ENCODE results near the gene RALGDS. TPM values are rescaled to one million over a fixed set of nuclear protein-coding genes. Genes with fewer than 3 reads are reported as not detected.

RALGDS gene
- total RNA-seq, 5 donors from 2014 or later (not counting 1 experiment from before 2014, with no cell fraction given), result 81.0 to 161 (median 137) TPM

GRCh38 chr9:133118568-133118967, 2.5 kb downstream of the RALGDS start:
- POLR2A ChIA-PET, result no interaction called here

GRCh38 chr9:133118179-133118520, 2.9 kb downstream of the RALGDS start:
- Mint-ChIP-seq H3K4me3 (peak overlapping the region in 1 of 3 donors; percentile 7), H3K27me3 (no peaks in the 10 kb centered on the region), H3K4me1 (peaks cover 44 to 87% (median 69%) of the 10 kb centered on the region in 3 donors), H3K27ac (peak overlapping the region; percentile 36 to 55), H3K36me3 (no peaks in the 10 kb centered on the region), H3K9me3 (no peaks in the 10 kb centered on the region)
- peaks cover 12 to 94% of the 10 kb centered on the region in 2 experiments for H3K4me1 ChIP-seq (ENCODE audit: control insufficient read depth in 1 of 2, extremely low read depth in 1 of 2, insufficient read depth in 2 of 2, low read length in 2 of 2)
- H3K4me3 ChIP-seq (ENCODE audit: control insufficient read depth in 1 of 2, extremely low read depth in 1 of 2, low read length in 1 of 2), result no peak overlapping the region
- H3K27me3 ChIP-seq (replicated peaks in 1 of 2; ENCODE audit: control insufficient read depth in 2 of 2, extremely low read depth in 1 of 2, insufficient read depth in 2 of 2, low read length in 1 of 2), result no peaks in the 10 kb centered on the region
- CTCF ChIA-PET, result interaction anchor here in 1 of 2 donors (1.9 kb wide), 1 partner anchor 26 kb away, joined by 10 read pairs; no protein-coding TSS in a partner anchor
- peaks cover 0 to 7% of the 10 kb centered on the region in 2 donors for H3K36me3 ChIP-seq (ENCODE audit: control insufficient read depth in 2 of 2, extremely low read depth in 1 of 2, insufficient read depth in 1 of 2, low read length in 1 of 2)
- H3K27ac ChIP-seq (ENCODE audit: low read length), result no peak overlapping the region
- POLR2A ChIA-PET, result no interaction called here
- 80% methylated on average over 2 of the region's 3 CpGs for WGBS (ENCODE audit: insufficient coverage)
- ATAC-seq (replicated peaks in 1 of 4), result no peak
- no peak for DNase-seq
- H3K9me3 ChIP-seq, result no peaks in the 10 kb centered on the region

More at GRCh38 chr9:133118568-133118967, 2.5 kb downstream of the RALGDS start:
- no peak overlapping the region for H3K4me3 ChIP-seq (ENCODE audit: control insufficient read depth in 1 of 2, extremely low read depth in 1 of 2, low read length in 1 of 2)
- Mint-ChIP-seq H3K4me1 (peaks cover 39 to 87% (median 66%) of the 10 kb centered on the region in 3 donors), H3K27ac (peak overlapping the region; percentile 44 to 55), H3K9me3 (no peaks in the 10 kb centered on the region), H3K27me3 (no peaks in the 10 kb centered on the region), H3K4me3 (peak overlapping the region; percentile 39 to 68 (median 67)), H3K36me3 (no peaks in the 10 kb centered on the region)
- no peak overlapping the region for H3K27ac ChIP-seq (ENCODE audit: low read length)
- peaks cover 0 to 7% of the 10 kb centered on the region in 2 donors for H3K36me3 ChIP-seq (ENCODE audit: control insufficient read depth in 2 of 2, extremely low read depth in 1 of 2, insufficient read depth in 1 of 2, low read length in 1 of 2)
- no peaks in the 10 kb centered on the region for H3K27me3 ChIP-seq (replicated peaks in 1 of 2; ENCODE audit: control insufficient read depth in 2 of 2, extremely low read depth in 1 of 2, insufficient read depth in 2 of 2, low read length in 1 of 2)
- CTCF ChIA-PET, result interaction anchor here in 1 of 2 donors (1.9 kb wide), 1 partner anchor 26 kb away, joined by 10 read pairs; no protein-coding TSS in a partner anchor
- no peak for DNase-seq
- H3K4me1 ChIP-seq (ENCODE audit: control insufficient read depth in 1 of 2, extremely low read depth in 1 of 2, insufficient read depth in 2 of 2, low read length in 2 of 2), result peaks cover 8 to 94% of the 10 kb centered on the region in 2 experiments
- no peak for ATAC-seq (replicated peaks in 1 of 4)
- WGBS (ENCODE audit: insufficient coverage), result 82% methylated on average over 2 of the region's 3 CpGs
- H3K9me3 ChIP-seq, result no peaks in the 10 kb centered on the region

DNA sequence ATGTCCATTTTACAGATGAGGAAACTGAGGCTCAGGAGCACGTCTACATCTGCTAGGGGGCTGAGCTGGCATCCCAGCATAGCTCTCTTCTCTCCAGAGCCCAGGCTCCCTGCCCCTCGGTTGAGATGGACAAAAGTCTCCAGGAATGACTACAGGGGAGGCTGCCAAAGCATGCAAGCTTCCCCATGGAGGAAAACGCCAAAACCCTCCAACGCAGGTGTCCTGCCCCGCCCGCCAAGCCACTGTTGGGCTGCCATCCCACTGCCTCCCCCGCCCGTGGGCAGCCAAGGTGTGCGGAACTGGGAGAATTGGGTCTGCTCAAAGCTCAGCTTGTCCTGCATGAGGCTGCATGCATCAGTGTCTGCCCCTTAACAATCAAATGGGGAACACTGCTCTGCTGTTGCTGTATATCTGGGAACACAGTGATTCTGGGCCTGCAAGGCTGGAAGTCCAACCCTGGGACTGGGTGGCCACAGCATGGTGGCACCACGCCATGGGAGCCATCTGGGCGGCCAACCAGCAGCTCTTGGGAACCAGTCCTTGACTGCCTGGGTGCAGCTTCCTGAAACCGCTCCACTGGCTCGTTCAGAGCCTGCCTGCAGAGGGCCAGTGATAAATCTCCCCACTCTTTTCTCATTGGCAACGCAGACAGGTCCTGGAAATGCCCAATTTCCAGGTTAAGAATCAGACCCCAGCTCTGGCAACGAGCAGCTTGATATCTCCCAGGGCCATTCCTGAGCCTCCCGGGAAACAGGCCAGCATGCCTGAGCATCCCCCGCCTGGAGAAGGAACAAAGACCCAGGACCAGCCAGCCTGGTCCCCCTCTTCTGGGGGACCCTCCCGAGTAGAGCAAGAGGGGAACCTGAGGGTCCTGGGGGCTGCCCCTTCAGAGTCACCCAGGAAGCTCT, 3.5 kb downstream of the RALGDS start:
- H3K9me3 ChIP-seq, result no peaks in the 10 kb centered on the region
- no peaks in the 10 kb centered on the region for H3K27me3 ChIP-seq (replicated peaks in 1 of 2; ENCODE audit: control insufficient read depth in 2 of 2, extremely low read depth in 1 of 2, insufficient read depth in 2 of 2, low read length in 1 of 2)
- Mint-ChIP-seq H3K36me3 (no peaks in the 10 kb centered on the region), H3K4me3 (peak overlapping the region in 1 of 3 donors; percentile 7), H3K27ac (peak overlapping the region; percentile 19 to 36), H3K9me3 (no peaks in the 10 kb centered on the region), H3K27me3 (no peaks in the 10 kb centered on the region), H3K4me1 (peaks cover 50 to 89% (median 71%) of the 10 kb centered on the region in 3 donors)
- POLR2A ChIA-PET, result no interaction called here
- CTCF ChIA-PET, result interaction anchor here in 1 of 2 donors (1.9 kb wide), 1 partner anchor 27 kb away, joined by 10 read pairs; no protein-coding TSS in a partner anchor
- no peak overlapping the region for H3K27ac ChIP-seq (ENCODE audit: low read length)
- no peak for DNase-seq
- H3K4me3 ChIP-seq (ENCODE audit: control insufficient read depth in 1 of 2, extremely low read depth in 1 of 2, low read length in 1 of 2), result no peak overlapping the region
- 91% methylated on average over 16 of the region's 18 CpGs for WGBS (ENCODE audit: insufficient coverage)
- peaks cover 0 to 7% of the 10 kb centered on the region in 2 donors for H3K36me3 ChIP-seq (ENCODE audit: control insufficient read depth in 2 of 2, extremely low read depth in 1 of 2, insufficient read depth in 1 of 2, low read length in 1 of 2)
- ATAC-seq (replicated peaks in 1 of 4), result no peak
- H3K4me1 ChIP-seq (ENCODE audit: control insufficient read depth in 1 of 2, extremely low read depth in 1 of 2, insufficient read depth in 2 of 2, low read length in 2 of 2), result peaks cover 14 to 95% of the 10 kb centered on the region in 2 experiments

GRCh38 chr9:133116346-133117231, 4.5 kb downstream of the RALGDS start:
- Mint-ChIP-seq H3K27ac (no peak overlapping the region), H3K9me3 (no peaks in the 10 kb centered on the region), H3K4me3 (no peak overlapping the region), H3K4me1 (peaks cover 48 to 84% (median 62%) of the 10 kb centered on the region in 3 donors), H3K36me3 (peaks cover 3% of the 10 kb centered on the region), H3K27me3 (no peaks in the 10 kb centered on the region)
- Histone ChIP-seq H3K36me3 (ENCODE audit: control insufficient read depth in 2 of 2, extremely low read depth in 1 of 2, insufficient read depth in 1 of 2, low read length in 1 of 2) (peaks cover 4 to 14% of the 10 kb centered on the region in 2 donors), H3K9me3 (no peaks in the 10 kb centered on the region), H3K4me1 (ENCODE audit: control insufficient read depth in 1 of 2, extremely low read depth in 1 of 2, insufficient read depth in 2 of 2, low read length in 2 of 2) (peaks cover 14 to 93% of the 10 kb centered on the region in 2 experiments), H3K27ac (ENCODE audit: low read length) (no peak overlapping the region), H3K27me3 (replicated peaks in 1 of 2; ENCODE audit: control insufficient read depth in 2 of 2, extremely low read depth in 1 of 2, insufficient read depth in 2 of 2, low read length in 1 of 2) (no peaks in the 10 kb centered on the region), H3K4me3 (ENCODE audit: control insufficient read depth in 1 of 2, extremely low read depth in 1 of 2, low read length in 1 of 2) (no peak overlapping the region)
- WGBS (ENCODE audit: insufficient coverage), result 84% methylated on average over 14 of the region's 20 CpGs
- DNase-seq (no peak), ATAC-seq (replicated peaks in 1 of 4) (no peak)
- ChIA-PET CTCF (no interaction called here), POLR2A (interaction anchor here in 1 of 2 donors (0.6 kb wide), 1 partner anchor 33 kb away, joined by 9 read pairs; no protein-coding TSS in a partner anchor)

DNA sequence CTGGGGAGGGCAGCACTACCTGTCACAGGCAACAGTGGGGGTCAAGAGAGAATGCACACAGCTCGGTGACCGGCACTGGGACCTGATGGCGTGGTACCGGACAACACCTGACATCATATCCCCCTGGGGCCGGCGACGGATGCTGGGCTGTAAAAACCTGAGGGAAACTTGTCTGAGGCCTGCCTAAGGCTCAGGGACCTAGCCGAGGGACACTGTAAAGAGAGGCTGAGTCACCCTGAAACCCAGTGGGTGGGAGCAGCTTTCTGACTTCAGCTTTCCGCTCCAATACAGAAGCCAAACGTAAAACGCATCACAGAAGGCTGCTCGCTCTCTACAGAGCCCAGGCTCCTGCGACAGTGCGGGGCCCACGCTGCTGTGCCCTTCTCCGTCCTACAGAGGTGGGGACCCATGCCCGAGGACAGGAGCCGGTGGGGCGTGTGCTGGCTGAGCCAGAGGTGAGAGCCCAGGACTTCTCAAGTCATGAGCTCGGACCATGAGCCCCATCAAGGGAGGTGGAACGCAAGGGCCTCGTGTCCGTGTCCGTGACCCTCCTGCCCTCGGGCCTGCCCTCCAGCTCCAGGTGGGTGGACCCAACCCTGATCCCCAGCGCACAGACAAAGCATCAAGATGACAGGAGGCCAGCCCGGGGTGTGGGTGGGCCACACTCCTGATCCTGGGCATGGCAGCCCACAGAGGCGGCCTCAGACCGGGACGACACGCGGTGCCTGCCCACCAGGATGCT, 5.3 kb downstream of the RALGDS start:
- Mint-ChIP-seq H3K27me3 (no peaks in the 10 kb centered on the region), H3K27ac (peak overlapping the region; percentile 22 to 43), H3K4me1 (peaks cover 45 to 81% (median 58%) of the 10 kb centered on the region in 3 donors), H3K9me3 (no peaks in the 10 kb centered on the region), H3K36me3 (peaks cover 3% of the 10 kb centered on the region), H3K4me3 (peak overlapping the region in 2 of 3 donors; percentile 1 to 47)
- peak in 2 of 35 experiments; percentile 25 to 60 for DNase-seq
- Histone ChIP-seq H3K36me3 (ENCODE audit: control insufficient read depth in 2 of 2, extremely low read depth in 1 of 2, insufficient read depth in 1 of 2, low read length in 1 of 2) (peaks cover 5 to 20% of the 10 kb centered on the region in 2 donors), H3K4me3 (ENCODE audit: control insufficient read depth in 1 of 2, extremely low read depth in 1 of 2, low read length in 1 of 2) (no peak overlapping the region), H3K27ac (ENCODE audit: low read length) (no peak overlapping the region), H3K9me3 (no peaks in the 10 kb centered on the region), H3K27me3 (replicated peaks in 1 of 2; ENCODE audit: control insufficient read depth in 2 of 2, extremely low read depth in 1 of 2, insufficient read depth in 2 of 2, low read length in 1 of 2) (no peaks in the 10 kb centered on the region), H3K4me1 (ENCODE audit: control insufficient read depth in 1 of 2, extremely low read depth in 1 of 2, insufficient read depth in 2 of 2, low read length in 2 of 2) (peaks cover 14 to 89% of the 10 kb centered on the region in 2 experiments)
- CTCF ChIA-PET, result no interaction called here
- POLR2A ChIA-PET, result interaction anchor here in 1 of 2 donors (0.6 kb wide), 1 partner anchor 34 kb away, joined by 9 read pairs; no protein-coding TSS in a partner anchor
- 58% methylated on average over 32 of the region's 32 CpGs for WGBS (ENCODE audit: insufficient coverage)
- ATAC-seq (replicated peaks in 1 of 4), result peak; percentile 37 to 63 (median 58)
